HG03460 (cell line): ENCODE measurements around the gene ZC3H12A.
"Not testable (repeated sequence)": the region's sequence is repeated elsewhere in the genome, so short reads cannot be mapped to it uniquely, and the experiment has no call there.

Experiments
- ATAC-seq: cut with Tn5 transposase; IDR thresholded peaks from one replicate; pipeline ENCODE4 v1.9.1; 2021; ENCODE audit not compliant: unreplicated experiment

ZC3H12A gene

GRCh38 chr1:37498872-37499617, 24.7 kb downstream of the ZC3H12A start:
- ATAC-seq = no peak

GRCh38 chr1:37501661-37502060, 27.3 kb downstream of the ZC3H12A start:
- ATAC-seq = no peak

GRCh38 chr1:37502104-37502503, 27.7 kb downstream of the ZC3H12A start:
- ATAC-seq = no peak

DNA sequence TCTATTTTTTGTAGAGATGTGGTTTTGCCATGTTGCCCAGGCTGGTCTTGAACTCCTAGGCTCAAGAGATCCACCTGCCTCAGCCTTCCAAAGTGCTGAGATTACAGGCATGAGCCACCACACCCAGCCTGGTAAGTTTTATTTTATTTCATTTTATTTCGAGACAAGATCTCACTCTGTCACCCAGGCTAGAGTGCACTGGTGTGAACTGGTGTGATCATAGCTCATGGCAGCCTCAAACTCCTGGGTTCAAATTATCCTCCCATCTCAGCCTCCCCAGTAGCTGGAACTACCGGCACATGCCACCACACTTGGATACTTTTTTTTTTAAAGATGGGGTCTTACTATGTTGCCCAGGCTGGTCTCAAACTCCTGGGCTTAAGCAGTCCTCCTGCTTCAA, 28.4 kb downstream of the ZC3H12A start:
- ATAC-seq = not testable (repeated sequence)

- ATAC-seq = no peak
Measured at GRCh38 chr1:37506740-37507139, 32.4 kb downstream of the ZC3H12A start.

GRCh38 chr1:37509181-37509580, 34.8 kb downstream of the ZC3H12A start:
- ATAC-seq = no peak

DNA sequence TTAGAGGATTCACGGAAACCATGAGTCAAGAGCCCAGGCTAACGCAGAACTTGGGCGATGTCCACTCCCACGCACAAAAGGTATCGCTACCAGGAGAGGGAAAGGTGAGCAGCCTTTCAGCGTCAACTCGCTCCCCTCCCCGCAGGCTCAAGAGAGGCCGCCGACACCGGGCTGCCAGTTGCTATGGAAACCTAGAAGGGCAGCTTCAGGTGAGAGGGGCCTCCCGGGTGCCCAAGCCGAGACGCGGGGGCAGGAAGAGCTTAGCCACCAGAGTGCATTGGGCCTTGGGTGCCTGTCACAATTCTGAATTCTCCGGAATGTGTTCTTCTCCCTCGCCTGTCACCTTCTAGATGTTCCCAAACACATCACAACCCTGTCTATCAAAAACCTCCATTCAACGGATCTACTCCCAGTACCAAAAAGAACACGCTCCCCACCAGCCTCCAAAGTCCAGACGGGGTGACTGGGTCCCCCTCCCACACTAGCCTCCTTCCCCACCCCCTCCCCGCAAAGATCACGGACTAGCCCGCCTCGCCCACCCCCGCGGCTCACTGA, 39.5 kb downstream of the ZC3H12A start:
- no peak for ATAC-seq

GRCh38 chr1:37514350-37515184, 40.2 kb downstream of the ZC3H12A start, which contains the start of gene MEAF6:
Gene MEAF6, minus strand, starts transcription at chr1:37514766. Its CDS starts 20 bp downstream, at chr1:37514746.
- ATAC-seq = peak; percentile 88

- no peak for ATAC-seq
Measured at GRCh38 chr1:37515185-37516034, 41.0 kb downstream of the ZC3H12A start.

DNA sequence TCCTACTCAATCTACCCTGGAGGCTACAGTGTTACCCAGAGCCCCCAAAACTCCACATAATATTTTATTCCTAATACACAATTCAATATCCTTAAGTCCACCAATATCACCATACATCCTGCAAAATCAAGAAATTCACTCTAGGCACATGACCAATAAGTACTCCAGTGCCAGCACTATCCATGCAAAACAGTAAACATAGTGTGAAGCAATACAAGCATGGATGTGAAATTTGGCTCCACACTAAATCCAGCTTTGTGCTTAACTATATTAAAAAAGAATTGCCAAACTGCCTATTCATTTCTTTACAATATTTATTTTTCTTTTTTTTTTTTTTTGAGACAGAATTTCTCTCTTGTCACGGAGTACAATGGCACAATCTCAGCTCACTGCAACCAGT, 43.2 kb downstream of the ZC3H12A start:
- no peak for ATAC-seq

DNA sequence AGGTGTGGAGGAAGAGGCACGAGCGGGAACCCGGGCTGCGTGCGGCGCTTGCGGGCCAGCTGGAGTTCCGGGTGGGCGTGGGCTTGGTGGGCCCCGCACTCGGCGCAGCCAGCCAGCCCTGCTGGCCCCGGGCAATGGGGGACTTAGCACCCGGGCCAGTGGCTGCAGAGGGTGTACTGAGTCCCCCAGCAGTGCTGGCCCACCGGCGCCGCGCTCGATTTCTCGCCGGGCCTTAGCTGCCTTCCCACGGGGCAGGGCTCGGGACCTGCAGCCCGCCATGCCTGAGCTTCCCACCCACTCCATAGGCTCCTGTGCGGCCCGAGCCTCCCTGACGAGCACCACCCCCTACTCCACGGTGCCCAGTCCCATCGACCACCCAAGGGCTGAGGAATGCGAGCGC, 43.9 kb downstream of the ZC3H12A start:
- not testable (repeated sequence) for ATAC-seq

- ATAC-seq = not testable (repeated sequence)
Measured at GRCh38 chr1:37518929-37519328, 44.5 kb downstream of the ZC3H12A start.

GRCh38 chr1:37519613-37520012, 45.2 kb downstream of the ZC3H12A start:
- ATAC-seq = no peak

- not testable (repeated sequence) for ATAC-seq
Measured at GRCh38 chr1:37529888-37530287, 55.5 kb downstream of the ZC3H12A start.

GRCh38 chr1:37532418-37533156, 58.2 kb downstream of the ZC3H12A start:
- ATAC-seq = not testable (repeated sequence)

GRCh38 chr1:37533317-37534093, 59.1 kb downstream of the ZC3H12A start:
- no peak for ATAC-seq
